BLaER1 (cell line): ENCODE data around the gene RYK.

Experiments used
- H3K27ac ChIP-seq: shearing (Covaris generic); formaldehyde crosslinking; 2 replicates; pipeline ENCODE4 v1.8.1; 2022
- H3K27me3 ChIP-seq: shearing (Covaris generic); formaldehyde crosslinking; 2 replicates; pipeline ENCODE4 v1.8.1; 2022
- H3K36me3 ChIP-seq: shearing (Covaris generic); formaldehyde crosslinking; 2 replicates; pipeline ENCODE4 v1.8.1; 2022
- H3K4me1 ChIP-seq: shearing (Covaris generic); formaldehyde crosslinking; 2 replicates; pipeline ENCODE4 v1.8.1; 2022
- H3K4me2 ChIP-seq: shearing (Covaris generic); formaldehyde crosslinking; 2 replicates; pipeline ENCODE4 v1.8.1; 2022
- H3K4me3 ChIP-seq: shearing (Covaris generic); formaldehyde crosslinking; 2 replicates; pipeline ENCODE4 v1.8.1; 2022
- H3K9ac ChIP-seq: shearing (Covaris generic); formaldehyde crosslinking; 2 replicates; pipeline ENCODE4 v1.8.1; 2022
- H3K9me3 ChIP-seq: shearing (Covaris generic); formaldehyde crosslinking; 2 replicates; pipeline ENCODE4 v1.8.1; 2022
- H4K20me1 ChIP-seq: shearing (Covaris generic); formaldehyde crosslinking; 2 replicates; pipeline ENCODE4 v1.8.1; 2022
- Cebpa-rat ChIP-seq: shearing (Covaris generic); IDR thresholded peaks from 2 replicates; pipeline ENCODE4 v1.8.1; 2022

RYK gene

DNA sequence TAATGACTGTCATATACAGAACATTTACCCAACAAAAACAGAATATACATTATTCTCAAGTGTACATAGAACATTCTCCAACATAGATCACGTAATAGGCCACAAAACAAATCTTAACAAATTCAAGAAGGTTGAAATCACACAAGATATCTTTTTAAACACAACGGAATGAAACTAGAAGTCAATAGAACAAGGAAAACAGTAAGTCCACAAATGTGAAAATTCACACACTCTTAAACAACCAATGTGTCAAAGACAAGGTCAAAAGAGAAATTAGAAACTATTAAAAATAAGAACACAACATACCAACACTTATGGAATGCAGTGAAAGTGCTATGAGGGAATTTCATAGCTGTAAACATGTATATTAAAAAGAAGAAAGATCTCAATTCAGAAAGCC lies 139.7 kb downstream of the RYK start:
- no peak for TF ChIP-seq Cebpa-rat
- Histone ChIP-seq H3K9me3 (peaks cover 6% of the 10 kb centered on the region), H3K4me1 (no peaks in the 10 kb centered on the region), H3K4me2 (no peak overlapping the region), H3K27ac (no peak overlapping the region), H3K9ac (no peak overlapping the region), H4K20me1 (no peaks in the 10 kb centered on the region), H3K27me3 (no peaks in the 10 kb centered on the region), H3K36me3 (no peaks in the 10 kb centered on the region), H3K4me3 (no peak overlapping the region)
